Measurements from ENCODE around the gene UBA5.

The UBA5 gene

GRCh38 chr3:132654721-132655120 lies 5.4 kb upstream of the UBA5 start:
- no peak for DNase-seq

- DNase-seq, result no peak
These were observed 4.7 kb upstream of the UBA5 start for GRCh38 chr3:132655471-132655870.

DNA sequence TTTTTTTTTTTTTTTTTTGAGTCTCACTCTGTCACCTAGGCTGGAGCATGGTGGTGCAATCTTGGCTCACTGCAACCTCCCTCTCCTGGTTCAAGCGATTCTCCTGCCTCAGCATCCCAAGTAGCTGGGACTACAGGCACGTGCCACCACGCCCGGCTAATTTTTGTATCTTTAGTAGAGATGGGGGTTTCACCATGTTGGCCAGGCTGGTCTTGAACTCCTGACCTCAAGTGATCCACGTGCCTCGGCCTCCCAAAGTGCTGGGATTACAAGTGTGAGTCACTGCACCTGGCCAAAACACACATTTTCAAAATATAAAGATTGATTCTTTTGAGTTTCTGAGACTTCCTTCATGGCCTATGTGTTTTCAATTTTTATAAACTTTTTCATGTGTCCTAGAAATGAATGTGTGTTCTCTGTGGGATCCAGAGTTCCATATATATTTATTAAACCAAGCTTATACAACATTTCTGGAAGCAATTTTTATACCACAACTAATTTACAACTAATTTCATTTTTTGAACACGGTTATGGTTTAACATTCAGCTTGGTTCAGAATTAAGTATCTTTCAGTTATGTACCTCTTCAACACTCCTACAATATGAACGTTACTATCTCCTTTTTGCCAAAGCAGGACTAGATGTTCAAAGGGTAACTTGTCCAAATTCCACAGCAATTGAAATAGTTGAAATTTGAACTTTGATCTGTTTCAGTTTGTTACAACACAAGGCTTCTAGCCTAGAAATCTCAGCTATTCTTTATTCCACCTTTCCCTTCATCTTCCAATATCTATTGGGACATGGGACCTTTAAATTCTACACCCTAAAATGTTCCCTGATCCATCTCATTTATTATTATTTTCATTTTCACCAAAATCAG lies 2.0 kb upstream of the UBA5 start:
- no peak for DNase-seq

DNA sequence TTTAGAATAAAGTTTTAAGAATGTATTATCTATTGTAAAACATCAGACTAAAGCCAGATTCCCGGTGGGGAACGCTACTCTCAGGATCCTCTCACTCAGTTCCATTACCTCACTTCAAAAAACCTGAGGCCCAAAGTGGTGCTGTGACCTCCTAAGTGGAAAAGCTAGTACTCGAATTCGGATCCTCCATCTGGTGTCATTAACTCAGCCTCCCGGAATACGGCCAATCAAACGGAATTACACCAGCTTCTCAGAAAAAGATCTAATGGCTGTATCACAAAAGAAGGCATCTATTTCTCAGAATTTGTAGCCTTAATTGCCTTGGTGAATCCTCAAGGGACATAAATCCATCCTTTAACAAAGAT lies 1.1 kb upstream of the UBA5 start:
- peak; percentile 95 to 97 for DNase-seq

- peak; percentile 95 to 97 for DNase-seq
These were observed 621 bp upstream of the UBA5 start, which contains the start of gene ACAD11 for GRCh38 chr3:132659365-132660051. ACAD11 (minus strand) TSS chr3:132659809; CDS start chr3:132659751, 58 bp downstream.

DNA sequence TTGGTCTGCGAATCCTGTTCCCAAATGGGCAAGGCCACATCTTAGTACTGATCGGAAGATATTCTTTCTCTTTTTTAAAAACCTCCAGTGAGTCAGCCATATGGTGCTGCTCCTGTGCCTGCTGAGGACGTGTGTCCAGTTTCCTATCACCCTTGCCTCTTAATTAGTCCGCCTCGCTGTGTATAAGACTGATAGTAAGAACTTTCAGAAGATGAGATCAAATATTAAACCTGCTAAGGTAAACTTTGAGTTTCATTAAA lies 612 bp downstream of the UBA5 start:
- peak in 1 of 2 experiments; percentile 54 for DNase-seq

GRCh38 chr3:132661101-132661500 lies 972 bp downstream of the UBA5 start:
- peak in 1 of 2 experiments; percentile 25 for DNase-seq

GRCh38 chr3:132662212-132662611 lies 2.1 kb downstream of the UBA5 start:
- no peak for DNase-seq

DNA sequence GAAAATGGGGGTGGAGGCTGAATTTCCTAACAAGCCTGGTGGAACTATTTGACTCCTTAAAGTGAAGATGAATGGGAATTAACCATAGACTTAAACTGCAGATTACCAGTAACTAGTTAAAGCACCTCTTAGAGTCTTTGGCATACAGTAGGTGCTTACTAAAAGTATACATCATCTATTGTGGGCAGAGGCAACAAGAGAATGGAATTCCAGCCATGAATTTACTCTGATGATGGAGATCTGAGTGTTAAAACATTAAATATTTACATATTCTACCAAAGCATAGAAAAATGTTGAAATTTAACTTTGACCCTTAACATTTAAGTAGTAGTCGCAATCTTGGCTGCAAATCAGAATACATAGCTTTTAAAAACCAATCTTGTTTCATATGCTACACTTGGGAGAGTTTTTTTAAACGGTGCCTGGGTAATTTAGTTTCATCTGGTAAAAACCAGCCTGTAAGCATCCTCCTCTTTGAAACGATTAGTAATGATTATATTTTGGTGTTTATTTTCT lies 5.2 kb downstream of the UBA5 start:
- no peak for DNase-seq

- DNase-seq, result no peak
These were observed 9.2 kb downstream of the UBA5 start for GRCh38 chr3:132669256-132669777.

DNA sequence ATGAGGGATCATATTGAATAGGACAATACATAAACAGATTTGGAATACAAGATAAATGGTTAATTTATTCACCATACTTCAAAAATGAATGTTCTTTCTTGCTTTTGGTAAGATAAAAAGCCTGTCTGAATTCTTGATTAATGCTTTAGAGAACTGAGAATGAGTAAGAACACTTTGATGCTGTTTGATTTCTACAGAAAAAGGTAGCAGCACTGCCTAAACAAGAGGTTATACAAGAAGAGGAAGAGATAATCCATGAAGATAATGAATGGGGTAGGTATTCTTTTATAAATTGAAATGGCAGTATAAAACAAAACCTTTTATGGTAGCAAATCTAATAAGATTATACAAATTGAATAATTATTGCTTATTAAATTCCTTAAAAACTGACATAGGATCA lies 15.3 kb downstream of the UBA5 start:
- DNase-seq, result no peak

DNA sequence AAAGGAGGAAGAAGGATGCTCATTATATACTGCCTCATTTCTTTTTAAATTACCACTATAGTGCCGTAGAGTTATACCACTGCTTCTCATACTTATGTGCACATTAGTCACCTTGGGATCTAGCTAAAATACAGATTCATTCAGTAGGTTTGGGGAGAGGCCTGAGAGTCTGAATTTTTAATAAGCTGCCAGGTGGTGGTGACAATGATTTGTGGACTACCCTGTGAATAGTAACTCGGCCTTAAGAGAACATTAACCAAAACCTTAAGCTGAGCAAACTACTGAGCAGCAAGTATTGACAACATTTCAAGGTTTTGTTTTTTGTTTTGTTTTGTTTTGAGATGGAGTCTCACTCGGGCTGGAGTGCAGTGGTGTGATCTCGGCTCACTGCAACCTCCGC lies 19.8 kb downstream of the UBA5 start:
- no peak for DNase-seq

- no peak for DNase-seq
These were observed 21.3 kb downstream of the UBA5 start for GRCh38 chr3:132681421-132681820.

GRCh38 chr3:132682201-132682600 lies 22.1 kb downstream of the UBA5 start:
- DNase-seq, result no peak

DNA sequence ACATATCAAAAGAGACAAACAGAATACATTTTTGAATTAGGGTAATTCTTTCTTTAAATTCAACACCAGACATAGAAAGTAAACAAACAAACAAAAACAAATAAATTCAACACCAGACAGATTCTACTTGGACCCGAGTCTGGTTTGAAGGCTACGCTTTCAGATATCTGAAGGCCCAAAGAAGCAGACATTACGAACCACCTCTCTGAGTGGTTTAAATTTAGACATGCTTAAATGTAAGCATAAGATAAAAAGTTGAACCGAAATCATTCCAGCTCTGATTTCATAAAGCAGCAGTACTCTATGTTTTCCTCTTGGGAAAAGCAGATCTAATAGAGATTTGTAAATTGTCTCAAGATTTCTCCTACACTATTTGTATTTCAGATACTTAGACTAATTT lies 29.9 kb downstream of the UBA5 start:
- no peak for DNase-seq

- DNase-seq, result no peak
These were observed 34.9 kb downstream of the UBA5 start for GRCh38 chr3:132694991-132695390.

DNA sequence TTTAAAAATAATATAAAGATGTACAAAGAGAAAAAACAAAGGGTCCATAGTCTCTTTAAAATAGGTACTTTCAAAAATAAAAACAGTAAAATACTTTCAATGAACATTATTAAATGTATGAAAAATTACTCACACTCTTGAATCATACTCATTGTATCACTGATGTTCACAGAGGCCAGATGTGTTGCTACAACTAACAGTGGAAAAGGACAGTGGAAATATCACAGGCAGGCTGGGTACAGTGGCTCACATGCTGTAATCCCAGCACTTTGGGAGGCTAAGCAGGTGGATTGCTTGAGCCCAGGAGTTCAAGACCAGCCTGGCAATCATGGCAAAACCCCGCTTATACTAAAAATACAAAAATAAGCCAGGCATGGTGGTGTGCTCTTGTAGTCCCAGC lies 35.3 kb downstream of the UBA5 start:
- DNase-seq, result no peak

- DNase-seq, result peak; percentile 57 to 86
These were observed 43.6 kb downstream of the UBA5 start for GRCh38 chr3:132703733-132704132.

GRCh38 chr3:132709761-132710160 lies 49.6 kb downstream of the UBA5 start:
- no peak for DNase-seq

DNA sequence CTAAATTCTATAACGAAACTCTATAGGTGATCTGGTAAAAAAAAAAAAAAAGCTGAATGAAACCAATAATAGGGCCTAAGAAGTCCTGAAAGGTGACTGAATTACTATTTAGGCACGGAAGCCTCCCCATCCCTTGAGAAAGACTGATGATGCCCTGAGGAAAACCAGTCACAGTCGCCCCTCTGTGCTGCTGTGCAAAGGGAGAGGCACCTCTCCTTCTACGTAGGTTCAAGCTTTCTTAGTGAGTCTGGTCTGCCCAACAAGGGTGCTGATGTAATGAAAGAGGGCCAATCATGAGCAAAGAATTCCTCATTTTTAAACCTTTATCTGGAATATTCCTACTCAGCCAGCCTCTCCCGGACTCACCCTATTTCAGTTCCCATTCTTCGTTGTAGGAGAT lies 50.2 kb downstream of the UBA5 start:
- no peak for DNase-seq

- DNase-seq, result no peak
These were observed 54.0 kb downstream of the UBA5 start for GRCh38 chr3:132713977-132714727.

DNA sequence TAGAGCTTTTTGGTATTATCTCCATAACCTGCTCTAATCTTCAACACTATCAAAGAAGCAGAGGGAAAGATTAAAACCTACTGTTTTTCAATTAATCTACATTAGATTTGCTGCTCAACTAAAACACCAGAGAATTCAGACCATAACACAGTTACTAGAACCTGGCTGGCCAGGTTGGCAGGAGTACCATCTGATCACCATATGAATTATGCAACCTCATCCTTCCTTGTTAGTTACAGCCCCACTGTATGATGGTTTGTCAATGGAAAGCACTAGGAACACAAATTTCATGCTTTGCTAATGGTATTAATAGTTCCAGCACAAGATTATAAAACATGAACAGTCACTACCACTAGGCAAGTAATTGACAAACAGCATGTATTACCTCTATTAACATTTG lies 56.2 kb downstream of the UBA5 start:
- no peak for DNase-seq

GRCh38 chr3:132720228-132720627 lies 60.1 kb downstream of the UBA5 start:
- DNase-seq, result no peak

Measured in NCI-H524 (cell line).